Measurements from ENCODE around the gene TMPRSS6.

DNA sequence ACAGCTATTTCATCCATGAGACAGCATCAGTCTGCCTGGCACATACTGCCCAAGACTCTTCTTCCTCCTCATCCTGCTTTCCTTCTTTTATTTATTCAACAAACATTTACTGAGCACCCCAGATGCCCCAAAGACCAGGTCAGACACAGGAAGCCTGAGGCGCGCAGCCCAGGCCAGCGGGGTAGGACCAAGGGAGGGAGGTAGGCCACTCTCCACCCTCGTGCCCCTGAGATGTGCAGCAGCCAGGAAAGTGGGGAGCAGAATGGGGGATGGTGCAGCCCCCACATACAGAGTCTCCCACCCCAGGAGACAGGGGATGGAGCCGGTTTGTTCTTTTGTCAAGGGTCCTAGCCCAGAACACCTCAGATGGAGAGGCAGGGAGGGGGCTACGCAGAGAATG lies 44.4 kb upstream of the TMPRSS6 start:
- TF ChIP-seq, protein P1, sequence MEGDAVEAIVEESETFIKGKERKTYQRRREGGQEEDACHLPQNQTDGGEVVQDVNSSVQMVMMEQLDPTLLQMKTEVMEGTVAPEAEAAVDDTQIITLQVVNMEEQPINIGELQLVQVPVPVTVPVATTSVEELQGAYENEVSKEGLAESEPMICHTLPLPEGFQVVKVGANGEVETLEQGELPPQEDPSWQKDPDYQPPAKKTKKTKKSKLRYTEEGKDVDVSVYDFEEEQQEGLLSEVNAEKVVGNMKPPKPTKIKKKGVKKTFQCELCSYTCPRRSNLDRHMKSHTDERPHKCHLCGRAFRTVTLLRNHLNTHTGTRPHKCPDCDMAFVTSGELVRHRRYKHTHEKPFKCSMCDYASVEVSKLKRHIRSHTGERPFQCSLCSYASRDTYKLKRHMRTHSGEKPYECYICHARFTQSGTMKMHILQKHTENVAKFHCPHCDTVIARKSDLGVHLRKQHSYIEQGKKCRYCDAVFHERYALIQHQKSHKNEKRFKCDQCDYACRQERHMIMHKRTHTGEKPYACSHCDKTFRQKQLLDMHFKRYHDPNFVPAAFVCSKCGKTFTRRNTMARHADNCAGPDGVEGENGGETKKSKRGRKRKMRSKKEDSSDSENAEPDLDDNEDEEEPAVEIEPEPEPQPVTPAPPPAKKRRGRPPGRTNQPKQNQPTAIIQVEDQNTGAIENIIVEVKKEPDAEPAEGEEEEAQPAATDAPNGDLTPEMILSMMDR (IDR thresholded peaks at IDR 0.05), result no peak
- TF ChIP-seq POLR2A (IDR thresholded peaks at IDR 0.05; ENCODE audit: low read depth) (no peak), EP300 (IDR thresholded peaks at IDR 0.05) (no peak)

Measured in esophagus muscularis mucosa (tissue), 4 donors.